Dermis microvascular lymphatic vessel endothelial cell (primary cell): ENCODE data around the gene PARVA. TPM values are rescaled to one million over a fixed set of nuclear protein-coding genes. Genes with fewer than 3 reads are reported as not detected.

Experiments used
- DNase-seq, 2 donors: peaks; one replicate each; pipeline versions ENCODE4 v3.0.0 to v3.0.0-alpha.2; 2010; ENCODE audit warnings: low read depth in 2 of 2
- total RNA-seq: library from RNA; depleted of rRNA; stranded (reverse); fragments of >200 nt; gene quantifications from 2 replicates; pipeline ENCODE4 v1.2.1, GENCODE V29; 2014

PARVA gene
- total RNA-seq, 1 donor from 2014 or later, result 17.6 TPM

GRCh38 chr11:12524865-12525264 is 147.5 kb downstream of the PARVA start:
- no peak for DNase-seq

GRCh38 chr11:12525466-12526055 is 148.2 kb downstream of the PARVA start:
- DNase-seq, result no peak

- peak in 1 of 2 donors; percentile 52 for DNase-seq
These were observed 149.4 kb downstream of the PARVA start for GRCh38 chr11:12526789-12527188.

GRCh38 chr11:12528487-12528886 is 151.1 kb downstream of the PARVA start:
- DNase-seq, result no peak

- DNase-seq, result no peak
These were observed 151.7 kb downstream of the PARVA start for GRCh38 chr11:12529041-12529440.

- DNase-seq, result no peak
These were observed 152.4 kb downstream of the PARVA start for GRCh38 chr11:12529793-12530192.

- no peak for DNase-seq
These were observed 153.6 kb downstream of the PARVA start for GRCh38 chr11:12531020-12531419.

GRCh38 chr11:12531681-12532080 is 154.3 kb downstream of the PARVA start:
- no peak for DNase-seq

GRCh38 chr11:12532580-12532979 is 155.2 kb downstream of the PARVA start:
- no peak for DNase-seq

- DNase-seq, result no peak
These were observed 157.2 kb downstream of the PARVA start for GRCh38 chr11:12534549-12534948.

- no peak for DNase-seq
These were observed 157.9 kb downstream of the PARVA start for GRCh38 chr11:12535321-12535720.

- DNase-seq, result no peak
These were observed 159.2 kb downstream of the PARVA start for GRCh38 chr11:12536566-12536965.

- no peak for DNase-seq
These were observed 160.5 kb downstream of the PARVA start for GRCh38 chr11:12537778-12538401.

GRCh38 chr11:12538889-12539421 is 161.6 kb downstream of the PARVA start:
- no peak for DNase-seq

GRCh38 chr11:12539572-12539971 is 162.2 kb downstream of the PARVA start:
- DNase-seq, result peak in 1 of 2 donors; percentile 80

GRCh38 chr11:12540075-12540680 is 162.8 kb downstream of the PARVA start:
- DNase-seq, result no peak

GRCh38 chr11:12540913-12541582 is 163.7 kb downstream of the PARVA start:
- no peak for DNase-seq

GRCh38 chr11:12541583-12542151 is 164.3 kb downstream of the PARVA start:
- DNase-seq, result no peak

- DNase-seq, result peak in 1 of 2 donors; percentile 13
These were observed 165.0 kb downstream of the PARVA start for GRCh38 chr11:12542186-12542935.

- no peak for DNase-seq
These were observed 166.4 kb downstream of the PARVA start for GRCh38 chr11:12543596-12544415.
